Measurements from ENCODE around the gene RTN4IP1.

The RTN4IP1 gene

DNA sequence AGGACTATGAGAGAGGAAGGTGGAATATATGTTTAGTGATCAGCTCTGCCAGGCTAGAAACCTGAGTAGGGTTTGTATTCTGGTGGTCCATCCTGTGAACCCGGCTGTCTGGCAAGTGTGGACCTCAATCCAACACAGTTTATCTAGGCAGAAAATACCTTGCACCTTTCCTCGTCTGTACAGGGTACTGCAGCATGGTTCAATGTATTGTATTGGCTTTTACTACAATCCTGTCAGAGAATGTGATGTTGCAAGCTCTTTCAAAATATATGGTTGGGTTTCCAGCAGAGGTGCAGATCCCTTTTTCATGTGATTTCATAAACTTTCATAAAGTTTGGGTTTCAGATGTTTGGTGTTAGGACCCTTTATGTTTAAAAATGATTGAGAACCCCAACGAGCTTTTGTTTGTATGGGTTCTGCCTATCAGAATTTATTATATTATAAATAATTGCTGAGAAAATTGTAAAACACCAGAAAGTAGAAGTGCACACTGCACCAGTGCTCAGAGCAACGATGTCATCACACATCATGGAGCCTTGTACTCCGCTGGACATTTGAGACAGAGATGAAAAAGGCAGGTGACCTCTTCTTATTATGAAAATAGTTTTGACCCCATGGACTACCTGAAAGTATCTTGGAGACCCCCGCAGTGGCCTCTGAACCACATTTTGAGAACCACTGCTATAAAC is 106.6 kb downstream of the RTN4IP1 start:
- no peak for DNase-seq (ENCODE audit: low spot score)
- FAIRE-seq = no peak
